G401 (cell line): Measurements from ENCODE around the gene SLC25A34. TPM values are rescaled to one million over a fixed set of nuclear protein-coding genes. Genes with fewer than 3 reads are reported as not detected.

Source experiments
- DNase-seq: peaks from one replicate; pipeline ENCODE4 v3.0.0-alpha.2; 2015; ENCODE audit warnings: low spot score
- in situ Hi-C: cut with HindIII; loops from 2 replicates; pipeline ENCODE4 v1.10.0; 2016; ENCODE audit warnings: low sequenced_read_pairs, mixed read lengths
- total RNA-seq: library from RNA; depleted of rRNA; stranded (reverse); fragments of >200 nt; shearing (Covaris generic); gene quantifications from 2 replicates; pipeline ENCODE4 v1.2.3, GENCODE V29; 2014

Gene SLC25A34
- total RNA-seq, 1 experiment from 2014 or later, result 0.75 TPM

- no peak for DNase-seq
- in situ Hi-C loops, result loop anchor here (25.0 kb wide), 1 partner anchor 144 kb away; the partner anchor contains the start of gene AGMAT
Measured at GRCh38 chr1:15730936-15731335, 5.1 kb upstream of the SLC25A34 start.

GRCh38 chr1:15731735-15732685 is 4.0 kb upstream of the SLC25A34 start:
- in situ Hi-C loops, result loop anchor here (25.0 kb wide), 1 partner anchor 145 kb away; the partner anchor contains the start of gene AGMAT
- peak; percentile 66 for DNase-seq

DNA sequence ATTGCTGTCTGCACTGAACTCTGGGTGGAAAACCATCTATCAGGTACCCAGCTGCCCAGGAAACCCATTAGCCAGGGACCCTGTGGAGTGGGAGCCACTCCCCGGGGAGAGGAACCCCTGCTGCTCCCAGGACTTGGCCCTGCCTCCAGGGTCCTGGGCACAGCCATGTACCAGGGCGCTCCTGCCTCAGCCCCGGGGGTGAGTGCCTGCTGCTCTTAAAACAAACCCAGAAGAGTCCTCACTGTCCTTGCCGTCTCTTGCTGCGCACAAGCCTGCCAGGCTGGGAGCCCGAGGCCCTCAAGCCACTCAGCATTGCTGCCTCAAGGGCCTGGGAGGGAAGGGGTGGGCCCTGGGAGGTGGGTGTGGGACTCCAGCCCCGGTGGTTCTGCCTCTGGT is 3.4 kb upstream of the SLC25A34 start:
- in situ Hi-C loops, result loop anchor here (25.0 kb wide), 1 partner anchor 145 kb away; the partner anchor contains the start of gene AGMAT
- DNase-seq, result no peak

DNA sequence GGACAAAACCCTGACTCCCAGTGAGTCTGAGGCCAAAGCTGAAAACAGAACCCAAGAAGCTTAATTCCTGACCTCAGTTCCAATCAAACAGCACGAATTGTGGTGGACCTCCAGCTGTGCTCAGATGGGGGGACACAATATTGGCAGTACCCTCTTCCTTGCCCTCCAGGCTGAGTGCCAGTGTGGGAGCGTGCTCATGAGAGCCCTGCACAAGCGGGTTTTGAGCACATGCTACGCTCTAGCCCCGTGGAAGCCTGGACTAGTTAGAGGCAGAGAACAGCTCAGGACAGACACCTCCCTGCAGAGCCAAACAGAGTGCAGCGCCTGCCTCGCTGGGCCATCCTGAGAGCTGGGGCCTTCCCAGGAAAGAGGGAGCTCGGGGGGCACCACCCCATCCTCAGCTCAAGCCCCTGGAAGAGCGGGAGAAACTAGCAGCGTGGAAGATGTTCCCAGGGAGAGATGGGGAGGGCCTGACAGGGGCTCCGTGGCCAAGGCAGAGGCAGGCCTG is 2.8 kb upstream of the SLC25A34 start:
- peak; percentile 61 for DNase-seq
- in situ Hi-C loops, result loop anchor here (25.0 kb wide), 1 partner anchor 146 kb away; the partner anchor contains the start of gene AGMAT

DNA sequence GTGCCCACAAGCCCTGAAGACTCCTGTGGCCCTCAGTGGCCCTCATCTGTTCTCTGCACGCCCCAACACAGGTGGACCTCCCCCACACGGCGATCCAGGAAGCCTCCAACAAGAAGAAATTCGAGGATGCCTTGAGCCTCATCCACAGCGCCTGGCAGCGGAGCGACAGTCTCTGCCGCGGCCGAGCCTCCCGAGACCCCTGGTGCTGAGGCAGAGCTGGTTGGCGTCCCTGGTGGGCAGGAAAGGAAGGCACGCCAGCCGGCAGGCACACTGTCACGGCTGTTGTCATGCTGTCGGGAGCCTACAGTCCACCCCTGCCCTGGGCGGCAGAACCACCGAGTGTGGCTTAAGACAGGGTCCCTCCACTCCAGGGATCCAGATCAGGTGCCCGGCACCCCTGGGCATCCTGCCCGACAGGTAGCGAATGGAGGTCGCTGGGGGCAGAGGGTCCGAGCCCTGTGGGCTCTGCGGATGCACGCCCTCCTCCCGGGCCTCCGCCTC is 2.3 kb upstream of the SLC25A34 start:
- in situ Hi-C loops, result loop anchor here (25.0 kb wide), 1 partner anchor 146 kb away; the partner anchor contains the start of gene AGMAT
- no peak for DNase-seq

DNA sequence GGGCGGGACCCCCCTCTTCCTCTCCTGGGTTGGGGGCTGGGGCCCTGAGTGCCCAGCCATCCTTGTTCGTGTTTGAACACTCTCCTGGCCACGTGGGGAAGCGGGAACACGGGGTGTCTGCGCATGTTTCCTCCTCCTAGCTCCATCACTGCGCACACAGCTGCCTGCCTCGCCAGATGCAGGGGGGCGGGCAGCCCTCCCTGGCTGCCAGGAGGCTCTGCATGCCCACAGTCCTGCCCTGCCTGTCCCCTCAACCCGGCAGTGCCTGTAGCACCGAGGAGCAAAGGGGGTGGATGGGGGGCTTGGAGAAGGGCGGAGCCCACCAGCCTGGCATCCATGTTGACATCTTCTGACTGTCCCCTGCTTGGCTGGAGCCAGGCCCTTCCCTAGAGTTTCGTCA is 1.8 kb upstream of the SLC25A34 start:
- DNase-seq, result no peak
- in situ Hi-C loops, result loop anchor here (25.0 kb wide), 1 partner anchor 147 kb away; the partner anchor contains the start of gene AGMAT

DNA sequence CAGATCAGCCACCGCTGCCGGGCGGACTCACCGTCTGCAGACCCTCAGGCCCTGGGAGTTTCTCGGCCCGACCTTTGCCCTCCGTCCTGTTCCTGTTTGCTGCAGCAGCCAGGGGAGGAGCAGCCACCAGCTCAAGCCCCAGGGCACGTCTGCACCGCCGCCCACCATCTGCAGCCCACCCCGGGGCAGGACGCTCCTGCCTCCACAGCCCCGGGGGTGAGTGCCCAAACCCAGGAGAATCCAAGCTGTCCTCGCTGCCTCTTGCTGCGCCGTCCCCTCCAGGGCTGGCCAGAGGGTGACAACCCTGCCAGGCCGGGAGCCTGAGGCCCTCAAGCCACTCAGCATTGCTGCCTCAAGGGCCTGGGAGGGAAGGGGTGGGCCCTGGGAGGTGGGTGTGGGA is 1.2 kb upstream of the SLC25A34 start:
- no peak for DNase-seq
- in situ Hi-C loops, result loop anchor here (25.0 kb wide), 1 partner anchor 148 kb away; the partner anchor contains the start of gene AGMAT

DNA sequence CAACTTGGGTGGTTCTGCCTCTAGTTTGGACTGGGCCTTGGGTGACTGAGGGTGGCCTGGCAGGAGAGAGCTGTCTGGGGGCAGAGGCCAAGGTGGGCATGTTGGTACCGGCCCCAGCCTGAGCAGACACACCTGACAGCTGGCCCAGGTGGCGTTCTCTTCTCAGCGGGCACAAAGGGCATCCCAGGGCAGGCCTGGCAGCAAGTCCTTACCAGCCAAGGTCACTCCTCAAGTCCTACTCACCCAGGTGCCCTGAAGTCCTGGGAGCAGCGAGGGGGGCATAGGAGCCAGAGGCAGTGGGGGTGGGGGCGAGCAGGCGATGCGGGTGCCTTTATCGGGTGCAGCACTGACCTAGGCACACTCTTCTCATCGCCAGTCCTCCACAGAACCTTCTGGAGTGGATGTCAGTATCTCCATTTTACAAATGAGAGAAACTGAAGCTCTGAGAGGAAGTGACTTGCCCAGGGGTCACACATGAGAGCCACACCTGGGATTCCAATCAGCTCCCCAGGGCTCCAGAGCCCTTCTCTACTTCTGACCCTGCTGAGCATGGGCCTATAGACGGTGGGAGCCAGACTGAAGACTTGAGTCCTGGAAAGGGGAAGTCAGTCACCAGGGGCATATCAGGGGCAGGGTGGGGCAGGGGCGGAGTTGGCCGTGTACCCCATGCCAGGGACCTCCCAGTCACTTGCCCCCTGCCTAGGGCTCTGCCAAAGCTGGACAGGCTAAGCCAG is 587 bp upstream of the SLC25A34 start:
- in situ Hi-C loops, result loop anchor here (25.0 kb wide), 1 partner anchor 148 kb away; the partner anchor contains the start of gene AGMAT
- DNase-seq, result no peak

- no peak for DNase-seq
- in situ Hi-C loops, result loop anchor here (25.0 kb wide), 1 partner anchor 150 kb away; the partner anchor contains the start of gene AGMAT
Measured at GRCh38 chr1:15736892-15737261, 819 bp downstream of the SLC25A34 start.

- DNase-seq, result no peak
- in situ Hi-C loops, result loop anchor here (25.0 kb wide), 1 partner anchor 150 kb away; the partner anchor contains the start of gene AGMAT
Measured at GRCh38 chr1:15737324-15738319, 1.6 kb downstream of the SLC25A34 start.

DNA sequence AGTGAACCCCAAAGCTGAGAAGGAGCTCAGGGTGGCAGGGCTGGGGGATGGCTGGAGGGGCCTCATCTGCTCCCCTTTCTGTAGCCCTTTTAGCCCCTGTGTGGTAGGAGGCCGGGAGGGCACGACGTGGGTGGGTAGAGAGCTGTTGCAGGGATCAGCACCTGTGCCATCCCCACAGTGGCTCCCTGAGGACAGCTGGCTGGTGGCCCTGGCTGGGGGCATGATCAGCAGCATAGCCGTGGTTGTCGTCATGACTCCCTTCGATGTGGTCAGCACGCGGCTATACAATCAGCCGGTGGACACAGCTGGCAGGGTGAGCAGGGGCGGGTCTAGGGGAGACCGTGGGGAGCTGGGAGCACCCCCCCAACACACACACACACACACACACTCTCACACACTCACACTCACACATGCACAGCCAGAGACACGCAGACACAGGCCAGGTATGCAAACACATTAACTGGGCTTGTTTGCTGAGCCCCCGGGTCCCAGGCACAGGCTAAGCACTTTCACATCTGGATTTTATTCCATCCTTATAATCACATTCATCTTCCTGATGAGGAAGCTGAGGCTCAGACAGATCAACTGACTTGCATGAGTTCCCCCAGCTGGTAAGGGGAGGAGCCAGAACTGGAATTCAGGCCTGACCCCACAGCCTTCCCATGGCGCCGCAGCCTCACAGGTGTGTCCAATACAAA is 2.5 kb downstream of the SLC25A34 start:
- DNase-seq, result no peak
- in situ Hi-C loops, result loop anchor here (25.0 kb wide), 1 partner anchor 151 kb away; the partner anchor contains the start of gene AGMAT

- in situ Hi-C loops, result loop anchor here (25.0 kb wide), 1 partner anchor 152 kb away; the partner anchor contains the start of gene AGMAT
- DNase-seq, result no peak
Measured at GRCh38 chr1:15739259-15739658, 3.2 kb downstream of the SLC25A34 start.

DNA sequence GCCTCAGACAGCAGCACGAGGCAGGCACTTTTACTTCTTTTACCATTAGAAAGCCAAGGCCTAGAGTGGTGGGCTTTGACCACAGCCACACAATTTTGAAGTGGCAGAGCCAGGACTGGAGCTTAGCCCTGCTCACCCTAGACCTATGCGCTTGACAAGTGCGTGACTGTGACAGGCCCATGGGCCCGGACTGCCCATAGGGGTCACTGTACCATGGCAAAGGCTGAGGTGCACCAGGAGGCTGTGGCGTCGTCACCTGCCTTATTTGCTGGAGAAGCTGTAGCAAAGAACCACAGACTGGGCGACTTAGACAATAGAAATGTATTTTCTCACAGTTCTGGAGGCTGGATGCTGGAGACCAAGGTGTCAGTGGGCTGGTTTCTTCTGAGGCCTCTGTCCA is 3.7 kb downstream of the SLC25A34 start:
- DNase-seq, result no peak
- in situ Hi-C loops, result loop anchor here (25.0 kb wide), 1 partner anchor 152 kb away; the partner anchor contains the start of gene AGMAT

GRCh38 chr1:15740924-15741850 is 5.1 kb downstream of the SLC25A34 start:
- in situ Hi-C loops, result loop anchor here (25.0 kb wide), 1 partner anchor 154 kb away; the partner anchor contains the start of gene AGMAT
- peak; percentile 93 for DNase-seq

GRCh38 chr1:15742339-15742801 is 6.3 kb downstream of the SLC25A34 start, which contains the start of gene TMEM82:
TSS of gene TMEM82 (plus strand) at chr1:15742499. CDS start at chr1:15742560, 61 bp downstream.
- in situ Hi-C loops, result loop anchor here (25.0 kb wide), 1 partner anchor 155 kb away; the partner anchor contains the start of gene AGMAT
- no peak for DNase-seq
